Measurements from ENCODE around the gene MFN2. TPM values are rescaled to one million over a fixed set of nuclear protein-coding genes. Genes with fewer than 3 reads are reported as not detected.
"Not testable (repeated sequence)": the region's sequence is repeated elsewhere in the genome, so short reads cannot be mapped to it uniquely, and the experiment has no call there.

Gene MFN2
- total RNA-seq, 1 donor from 2014 or later = 29.6 TPM

GRCh38 chr1:11934302-11935056 lies 45.8 kb upstream of the MFN2 start, which contains the start of gene PLOD1:
PLOD1 (plus strand) TSS chr1:11934717; CDS start chr1:11934780, 63 bp downstream.
- Histone ChIP-seq H3K27me3 (no peaks in the 10 kb centered on the region), H2AFZ (replicated peaks) (peak within 1 kb of the TSS; percentile 77), H4K20me1 (ENCODE audit: low read depth) (no peaks in the 10 kb centered on the region), H3K9me3 (ENCODE audit: low read depth) (no peaks in the 10 kb centered on the region), H3K79me2 (ENCODE audit: low read depth) (no peaks in the 10 kb centered on the region), H3K4me2 (peak within 1 kb of the TSS; percentile 73), H3K27ac (no peak within 1 kb of the TSS), H3F3A (ENCODE audit: low read depth) (peaks cover 23% of the 10 kb centered on the region), H3K4me1 (peaks cover 11% of the 10 kb centered on the region), H3K36me3 (no peaks in the 10 kb centered on the region), H3K9ac (peak within 1 kb of the TSS; percentile 14), H3K4me3 (peak within 1 kb of the TSS; percentile 49)
- H3K4me1 Mint-ChIP-seq = peaks cover 36% of the 10 kb centered on the region
- peaks cover 5% of the 10 kb centered on the region for H3K27me3 Mint-ChIP-seq (ENCODE audit: insufficient read depth, low read depth)
- H3K27ac Mint-ChIP-seq = peak within 1 kb of the TSS; percentile 97
- peak within 1 kb of the TSS; percentile 84 for H3K4me3 Mint-ChIP-seq
- H3K36me3 Mint-ChIP-seq = no peaks in the 10 kb centered on the region
- DNase-seq (ENCODE audit: low spot score) = peak; percentile 79
- no peaks in the 10 kb centered on the region for H3K9me3 Mint-ChIP-seq
- no peak for TF ChIP-seq EZH2 (IDR thresholded peaks at IDR 0.05)
- no peak for TF ChIP-seq EZH2phosphoT487 (IDR thresholded peaks at IDR 0.05)
- no peak for TF ChIP-seq CTCF (IDR thresholded peaks at IDR 0.05)

- H3K4me1 Mint-ChIP-seq = peaks cover 31% of the 10 kb centered on the region
- no peak overlapping the region for H3K9ac ChIP-seq
- peak overlapping the region; percentile 81 for H3K4me3 Mint-ChIP-seq
- H4K20me1 ChIP-seq (ENCODE audit: low read depth) = no peaks in the 10 kb centered on the region
- H3K9me3 ChIP-seq (ENCODE audit: low read depth) = no peaks in the 10 kb centered on the region
- TF ChIP-seq EZH2 (IDR thresholded peaks at IDR 0.05) = no peak
- no peak for TF ChIP-seq EZH2phosphoT487 (IDR thresholded peaks at IDR 0.05)
- no peak for TF ChIP-seq CTCF (IDR thresholded peaks at IDR 0.05)
- H3K79me2 ChIP-seq (ENCODE audit: low read depth) = no peaks in the 10 kb centered on the region
- H3K27me3 ChIP-seq = no peaks in the 10 kb centered on the region
- DNase-seq (ENCODE audit: low spot score) = no peak
- no peak overlapping the region for H3K27ac Mint-ChIP-seq
- no peak overlapping the region for H3K27ac ChIP-seq
- peak overlapping the region; percentile 73 for H3K4me2 ChIP-seq
- no peaks in the 10 kb centered on the region for H3K36me3 ChIP-seq
- H3K9me3 Mint-ChIP-seq = no peaks in the 10 kb centered on the region
- peaks cover 5% of the 10 kb centered on the region for H3K27me3 Mint-ChIP-seq (ENCODE audit: insufficient read depth, low read depth)
- peak overlapping the region; percentile 77 for H2AFZ ChIP-seq (replicated peaks)
- peak overlapping the region; percentile 49 for H3K4me3 ChIP-seq
- H3K4me1 ChIP-seq = peaks cover 7% of the 10 kb centered on the region
- peaks cover 17% of the 10 kb centered on the region for H3F3A ChIP-seq (ENCODE audit: low read depth)
- H3K36me3 Mint-ChIP-seq = no peaks in the 10 kb centered on the region
These were observed 45.2 kb upstream of the MFN2 start for GRCh38 chr1:11935057-11935412.

DNA sequence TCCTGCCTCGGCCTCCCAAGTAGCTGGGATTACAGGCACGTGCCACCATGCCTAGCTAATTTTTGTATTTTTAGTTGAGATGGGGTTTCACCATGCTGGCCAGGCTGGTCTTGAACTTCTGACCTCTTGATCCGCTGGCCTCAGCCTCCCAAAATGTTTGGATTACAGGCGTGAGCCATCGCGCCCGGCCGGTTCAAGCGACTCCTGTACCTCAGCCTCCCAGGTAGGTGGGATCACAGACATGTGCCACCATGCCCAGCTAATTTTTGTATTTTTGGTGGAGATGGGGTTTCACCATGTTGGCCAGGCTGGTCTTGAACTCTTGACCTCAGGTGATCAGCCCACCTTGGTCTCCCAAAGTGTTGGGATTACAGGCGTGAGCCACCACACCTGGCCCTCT lies 44.5 kb upstream of the MFN2 start:
- H3K4me3 ChIP-seq; H4K20me1 ChIP-seq (ENCODE audit: low read depth); H2AFZ ChIP-seq (replicated peaks); H3K79me2 ChIP-seq (ENCODE audit: low read depth); H3K36me3 Mint-ChIP-seq; H3K4me3 Mint-ChIP-seq; DNase-seq (ENCODE audit: low spot score); H3K27me3 Mint-ChIP-seq (ENCODE audit: insufficient read depth, low read depth); H3K27ac Mint-ChIP-seq; H3K9ac ChIP-seq; H3K4me2 ChIP-seq; H3K27ac ChIP-seq; H3K9me3 Mint-ChIP-seq; H3K27me3 ChIP-seq; H3K9me3 ChIP-seq (ENCODE audit: low read depth); H3K36me3 ChIP-seq; H3K4me1 ChIP-seq: not testable (repeated sequence)
- H3F3A ChIP-seq (ENCODE audit: low read depth) = peaks cover 17% of the 10 kb centered on the region
- H3K4me1 Mint-ChIP-seq = peaks cover 26% of the 10 kb centered on the region
